ENCODE data around the gene SUPT6H. TPM values are rescaled to one million over a fixed set of nuclear protein-coding genes. Genes with fewer than 3 reads are reported as not detected.
A peak's percentile ranks its signal among the peaks of the same experiment; 100 is the strongest.

SUPT6H gene
- total RNA-seq, 2 experiments from 2014 or later, result 59.4 to 65.9 TPM

GRCh38 chr17:28740406-28741357, 78.7 kb downstream of the SUPT6H start:
- Mint-ChIP-seq H3K27ac (no peak overlapping the region), H3K9me3 (no peaks in the 10 kb centered on the region), H3K27me3 (no peaks in the 10 kb centered on the region), H3K4me3 (no peak overlapping the region), H3K4me1 (ENCODE audit: low read depth) (peaks cover 27% of the 10 kb centered on the region), H3K36me3 (peaks cover 12% of the 10 kb centered on the region)
- DNase-seq, result no peak
- ChIA-PET CTCF (interaction anchor here (2.1 to 16.9 kb wide), 3 partner anchors 10 to 23 kb away, joined by 7 to 632 read pairs (median 18); partner anchors contain the start of genes NEK8 and TLCD1), POLR2A (interaction anchor here (1.5 to 13.5 kb wide), 2 partner anchors 10 to 14 kb away, joined by 3 to 202 read pairs; partner anchors contain the start of genes NEK8 and TLCD1)
- intact Hi-C loops (cut with micrococcal nuclease), result no loop called here

- peaks cover 18% of the 10 kb centered on the region for H3K36me3 Mint-ChIP-seq
- no peaks in the 10 kb centered on the region for H3K27me3 Mint-ChIP-seq
- ChIA-PET CTCF (interaction anchor here (2.1 to 16.9 kb wide), 3 partner anchors 9 to 22 kb away, joined by 7 to 632 read pairs (median 18); partner anchors contain the start of genes NEK8 and TLCD1), POLR2A (interaction anchor here (1.5 to 13.5 kb wide), 2 partner anchors 9 to 15 kb away, joined by 3 to 202 read pairs; partner anchors contain the start of genes NEK8 and TLCD1)
- H3K4me3 Mint-ChIP-seq, result no peak overlapping the region
- no peaks in the 10 kb centered on the region for H3K9me3 Mint-ChIP-seq
- no peak overlapping the region for H3K27ac Mint-ChIP-seq
- intact Hi-C loops (cut with micrococcal nuclease), result no loop called here
- H3K4me1 Mint-ChIP-seq (ENCODE audit: low read depth), result peaks cover 33% of the 10 kb centered on the region
- DNase-seq, result no peak
These were observed 79.6 kb downstream of the SUPT6H start for GRCh38 chr17:28741358-28742349.

GRCh38 chr17:28743243-28744103, 81.5 kb downstream of the SUPT6H start, which contains the start of gene TRAF4:
Gene TRAF4 (plus strand): TSS chr17:28744011. CDS start chr17:28744113, 102 bp downstream.
- POLR2A ChIA-PET, result interaction anchor here (1.4 to 13.5 kb wide), 2 partner anchors 17 to 24 kb away, joined by 7 to 202 read pairs; partner anchors contain the start of genes NEK8, RPL23A and TLCD1
- no peaks in the 10 kb centered on the region for H3K9me3 Mint-ChIP-seq
- peaks cover 32% of the 10 kb centered on the region for H3K4me1 Mint-ChIP-seq (ENCODE audit: low read depth)
- peak within 1 kb of the TSS; percentile 89 for H3K27ac Mint-ChIP-seq
- intact Hi-C loops (cut with micrococcal nuclease), result loop anchor here (1.0 kb wide), 1 partner anchor 15 kb away; the partner anchor contains the start of gene NEK8
- DNase-seq, result peak; percentile 83
- H3K4me3 Mint-ChIP-seq, result peak within 1 kb of the TSS; percentile 90
- H3K27me3 Mint-ChIP-seq, result no peaks in the 10 kb centered on the region
- H3K36me3 Mint-ChIP-seq, result peaks cover 25% of the 10 kb centered on the region
- CTCF ChIA-PET, result interaction anchor here (1.0 to 16.9 kb wide), 3 partner anchors 16 to 159 kb away, joined by 3 to 632 read pairs (median 7); partner anchors contain the start of genes NEK8 and TLCD1

GRCh38 chr17:28744104-28744971, 82.3 kb downstream of the SUPT6H start:
- ChIA-PET POLR2A (interaction anchor here (1.1 to 13.5 kb wide), 3 partner anchors 11 to 24 kb away, joined by 3 to 202 read pairs (median 7); partner anchors contain the start of genes NEK8, RPL23A and TLCD1), CTCF (interaction anchor here (1.5 to 16.9 kb wide), 3 partner anchors 17 to 19 kb away, joined by 7 to 632 read pairs (median 122); partner anchors contain the start of genes NEK8 and TLCD1)
- DNase-seq, result peak; percentile 76
- intact Hi-C loops (cut with micrococcal nuclease), result no loop called here
- Mint-ChIP-seq H3K9me3 (no peaks in the 10 kb centered on the region), H3K36me3 (peaks cover 32% of the 10 kb centered on the region), H3K27ac (peak overlapping the region; percentile 89), H3K27me3 (no peaks in the 10 kb centered on the region), H3K4me1 (ENCODE audit: low read depth) (peaks cover 31% of the 10 kb centered on the region), H3K4me3 (peak overlapping the region; percentile 90)

- ChIA-PET POLR2A (interaction anchor here (1.1 to 13.5 kb wide), 5 partner anchors 10 to 25 kb away, joined by 3 to 202 read pairs (median 4); partner anchors contain the start of genes NEK8, RPL23A and TLCD1), CTCF (interaction anchor here (0.8 to 16.9 kb wide), 3 partner anchors 18 to 172 kb away, joined by 3 to 632 read pairs (median 122); partner anchors contain the start of genes NEK8 and TLCD1)
- H3K4me3 Mint-ChIP-seq, result peak overlapping the region; percentile 90
- H3K27me3 Mint-ChIP-seq, result no peaks in the 10 kb centered on the region
- H3K27ac Mint-ChIP-seq, result peak overlapping the region; percentile 89
- DNase-seq, result peak; percentile 58
- intact Hi-C loops (cut with micrococcal nuclease), result no loop called here
- H3K4me1 Mint-ChIP-seq (ENCODE audit: low read depth), result peaks cover 30% of the 10 kb centered on the region
- peaks cover 31% of the 10 kb centered on the region for H3K36me3 Mint-ChIP-seq
- no peaks in the 10 kb centered on the region for H3K9me3 Mint-ChIP-seq
These were observed 83.2 kb downstream of the SUPT6H start for GRCh38 chr17:28744972-28745785.

- Mint-ChIP-seq H3K27ac (peak overlapping the region; percentile 89), H3K27me3 (no peaks in the 10 kb centered on the region), H3K36me3 (peaks cover 38% of the 10 kb centered on the region), H3K4me1 (ENCODE audit: low read depth) (peaks cover 30% of the 10 kb centered on the region), H3K9me3 (no peaks in the 10 kb centered on the region), H3K4me3 (peak overlapping the region; percentile 90)
- intact Hi-C loops (cut with micrococcal nuclease), result no loop called here
- CTCF ChIA-PET, result interaction anchor here (0.8 to 16.9 kb wide), 4 partner anchors 18 to 171 kb away, joined by 3 to 632 read pairs (median 63); partner anchors contain the start of genes NEK8, RPL23A and TLCD1
- POLR2A ChIA-PET, result interaction anchor here (1.1 to 13.5 kb wide), 6 partner anchors 10 to 26 kb away, joined by 3 to 202 read pairs (median 6); partner anchors contain the start of genes NEK8, RPL23A and TLCD1
- DNase-seq, result no peak
These were observed 83.9 kb downstream of the SUPT6H start for GRCh38 chr17:28745786-28746411.

- POLR2A ChIA-PET, result interaction anchor here (1.4 to 13.5 kb wide), 4 partner anchors 18 to 27 kb away, joined by 4 to 202 read pairs (median 9); partner anchors contain the start of genes NEK8, RPL23A and TLCD1
- peaks cover 30% of the 10 kb centered on the region for H3K4me1 Mint-ChIP-seq (ENCODE audit: low read depth)
These were observed 84.6 kb downstream of the SUPT6H start for GRCh38 chr17:28746611-28747050.

GRCh38 chr17:28747051-28747691, 85.2 kb downstream of the SUPT6H start:
- peaks cover 30% of the 10 kb centered on the region for H3K4me1 Mint-ChIP-seq (ENCODE audit: low read depth)
- CTCF ChIA-PET, result interaction anchor here (0.5 to 16.9 kb wide), 6 partner anchors 16 to 62 kb away, joined by 3 to 632 read pairs (median 4); partner anchors contain the start of genes NEK8, RPL23A and TLCD1
- POLR2A ChIA-PET, result interaction anchor here (2.6 to 13.5 kb wide), 3 partner anchors 18 to 27 kb away, joined by 8 to 202 read pairs (median 10); partner anchors contain the start of genes NEK8, RPL23A and TLCD1
- H3K36me3 Mint-ChIP-seq, result peaks cover 39% of the 10 kb centered on the region
- peak overlapping the region; percentile 24 for H3K27ac Mint-ChIP-seq
- no peaks in the 10 kb centered on the region for H3K9me3 Mint-ChIP-seq
- H3K4me3 Mint-ChIP-seq, result no peak overlapping the region
- DNase-seq, result no peak
- no peaks in the 10 kb centered on the region for H3K27me3 Mint-ChIP-seq
- intact Hi-C loops (cut with micrococcal nuclease), result no loop called here

More at GRCh38 chr17:28746611-28747050, 84.6 kb downstream of the SUPT6H start:
- H3K36me3 Mint-ChIP-seq, result peaks cover 39% of the 10 kb centered on the region
- H3K27ac Mint-ChIP-seq, result peak overlapping the region; percentile 89
- intact Hi-C loops (cut with micrococcal nuclease), result no loop called here
- CTCF ChIA-PET, result interaction anchor here (1.0 to 16.9 kb wide), 4 partner anchors 17 to 28 kb away, joined by 3 to 632 read pairs (median 63); partner anchors contain the start of genes NEK8, RPL23A and TLCD1
- no peaks in the 10 kb centered on the region for H3K9me3 Mint-ChIP-seq
- DNase-seq, result no peak
- no peaks in the 10 kb centered on the region for H3K27me3 Mint-ChIP-seq
- H3K4me3 Mint-ChIP-seq, result peak overlapping the region; percentile 90

Measured in activated CD4-positive, alpha-beta memory T cell treated with anti-CD3 and anti-CD28 coated beads for 36 hours (primary cell).